OCI-LY3 (cell line): ENCODE results near the gene MSN.

ENCODE experiments used
- CTCF ChIP-seq: fragments of 200-600, 300-600 bp; sonication (generic); IDR thresholded peaks from 2 replicates; pipeline ENCODE4 v1.5.1; 2014; ENCODE audit warnings: antibody characterized with exemption, low read length, low read depth
- EZH2phosphoT487 ChIP-seq: fragments of 200-600 bp; shearing (Covaris generic); IDR thresholded peaks from 2 replicates; pipeline ENCODE4 v1.6.1; 2018; ENCODE audit warnings: antibody characterized with exemption, mixed run types, low read depth

GRCh38 chrX:65697211-65697641 lies 29.8 kb downstream of the MSN start:
- TF ChIP-seq CTCF, result no peak
- TF ChIP-seq EZH2phosphoT487, result no peak
